K562 (cell line): Measurements from ENCODE around the gene ASPG. TPM values are rescaled to one million over a fixed set of nuclear protein-coding genes. Genes with fewer than 3 reads are reported as not detected.

Experiments
- ATAC-seq: fragments of 200-7000 bp; cut with Tn5 transposase; 3 replicates; pipeline ENCODE4 v1.9.1; 2020; ENCODE audit warnings: moderate library complexity
- BruUV-seq: library from RNA; stranded (reverse); fragments of 400-500 nt; replicated peaks from 2 replicates; lab custom pipeline; 2021; lab: Mats Ljungman, UMichigan
- CTCF ChIA-PET: fragments of 300-600 bp; formaldehyde crosslinking; extraction: SDS; loops from one replicate; lab custom pipeline; 2021; ENCODE audit warnings: low intra/inter-chr PET ratio; lab: Yijun Ruan, JAX
- POLR2A ChIA-PET: fragments of 300-600, 350-650 bp; sonication (Branson Sonifier 250); formaldehyde crosslinking; extraction: SDS; loops from one replicate; lab custom pipeline; 2021; ENCODE audit warnings: antibody characterized with exemption, inconsistent platforms; lab: Yijun Ruan, JAX
- DNase-seq, 4 experiments: peaks; one replicate each; pipeline versions ENCODE4 v3.0.0 to v3.0.0-alpha.2; 2011 to 2018; ENCODE audit warnings: low spot score in 3 of 4, mixed read lengths in 3 of 4; ENCODE audit errors: extremely low read depth in 1 of 4
- FAIRE-seq: peaks from 2 replicates; lab custom pipeline; 2011; peaks lifted over from hg19 to GRCh38; lab: Jason Lieb, UNC
- H2AFZ ChIP-seq: 2 replicates; pipeline ENCODE4 v1.6.0; 2011; ENCODE audit warnings: low read depth, low read length, control low read depth, inconsistent platforms
- H3K27ac ChIP-seq: fragments of 200-600 bp; 3 replicates; pipeline ENCODE4 v1.8.0; 2011; ENCODE audit warnings: low read depth, mild to moderate bottlenecking, control low read depth, inconsistent platforms, low read length, moderate library complexity, mixed read lengths; ENCODE audit errors: extremely low read depth
- H3K27me3 ChIP-seq, 2 experiments: fragments of 300-600 bp in 1 of 2; 2 replicates in 1 of 2; 3 replicates in 1 of 2; pipeline versions ENCODE4 v1.6.0 to v1.8.0; 2011; ENCODE audit warnings: inconsistent platforms in 2 of 2, low read length in 2 of 2, mild to moderate bottlenecking in 1 of 2, mixed read lengths in 1 of 2, moderate library complexity in 1 of 2; ENCODE audit not compliant: control insufficient read depth in 2 of 2, insufficient read depth in 2 of 2
- H3K36me3 ChIP-seq: fragments of 300-600 bp; 3 replicates; pipeline ENCODE4 v1.8.0; 2011; ENCODE audit warnings: mild to moderate bottlenecking, low read length, inconsistent platforms; ENCODE audit not compliant: control insufficient read depth, insufficient read depth
- H3K4me1 ChIP-seq, 2 experiments: fragments of 200-600 bp in 1 of 2; replicated peaks in 1 of 2; 2 replicates in 1 of 2; 3 replicates in 1 of 2; pipeline versions ENCODE4 v1.5.1 to v1.8.0; 2011; ENCODE audit warnings: inconsistent platforms in 2 of 2, low read length in 2 of 2, mild to moderate bottlenecking in 1 of 2, mixed read lengths in 1 of 2, moderate library complexity in 1 of 2; ENCODE audit not compliant: control insufficient read depth in 2 of 2, insufficient read depth in 2 of 2
- H3K4me2 ChIP-seq: 2 replicates; pipeline ENCODE4 v1.6.1; 2011; ENCODE audit warnings: low read length, control low read depth, inconsistent platforms, mixed read lengths; ENCODE audit not compliant: insufficient read depth
- H3K4me3 ChIP-seq: fragments of 200-600 bp; sonication (generic), shearing (Covaris generic); 2 replicates; pipeline ENCODE4 v1.5.1; 2016; ENCODE audit warnings: control low read depth, inconsistent platforms
- H3K79me2 ChIP-seq: fragments of 200-600 bp; 3 replicates; pipeline ENCODE4 v1.8.0; 2011; ENCODE audit warnings: low read length, inconsistent platforms; ENCODE audit not compliant: control insufficient read depth, insufficient read depth
- H3K9ac ChIP-seq, 2 experiments: 2 replicates each; pipeline versions ENCODE4 v1.6.0 to v1.6.1; 2011; ENCODE audit warnings: low read depth in 2 of 2, low read length in 2 of 2, control low read depth in 1 of 2, inconsistent platforms in 1 of 2, mild to moderate bottlenecking in 1 of 2, mixed read lengths in 1 of 2; ENCODE audit not compliant: insufficient read depth in 1 of 2
- H3K9me1 ChIP-seq: one replicate; pipeline ENCODE4 v1.6.0; 2011; ENCODE audit warnings: inconsistent platforms, mild to moderate bottlenecking, low read length, moderate library complexity; ENCODE audit not compliant: control insufficient read depth, insufficient read depth
- H3K9me3 ChIP-seq: replicated peaks from 2 replicates; pipeline ENCODE4 v1.5.1; 2011; ENCODE audit warnings: low read depth, low read length, inconsistent platforms; ENCODE audit not compliant: control insufficient read depth, insufficient read depth
- H4K20me1 ChIP-seq: replicated peaks from 2 replicates; pipeline ENCODE4 v1.6.1; 2011; ENCODE audit warnings: low read length, inconsistent platforms, mixed read lengths; ENCODE audit not compliant: control insufficient read depth, insufficient read depth
- ARHGAP35 ChIP-seq: fragments of 450-650 bp; IDR thresholded peaks from 2 replicates; pipeline ENCODE4 v1.6.1; 2018; ENCODE audit not compliant: partially characterized antibody
- CBX2 ChIP-seq: fragments of 200-600 bp; sonication (generic); IDR thresholded peaks from one replicate; pipeline ENCODE4 v1.6.1; 2012; ENCODE audit warnings: mild to moderate bottlenecking, low read length, inconsistent platforms; ENCODE audit not compliant: insufficient read depth, poor library complexity, severe bottlenecking
- CREM ChIP-seq: IDR thresholded peaks from 2 replicates; pipeline ENCODE4 v1.6.1; 2014; ENCODE audit warnings: antibody characterized with exemption, low read depth
- DPF2 ChIP-seq: fragments of 450-650 bp; IDR thresholded peaks from 2 replicates; pipeline ENCODE4 v1.6.1; 2016
- ETV6 ChIP-seq, 3 experiments: fragments of 150-350 bp in 1 of 3; sonication (generic) in 1 of 3; formaldehyde crosslinking in 1 of 3; IDR thresholded peaks; 2 replicates each; pipeline versions ENCODE4 v1.6.1 to v1.8.0; 2014 to 2022; ENCODE audit warnings: borderline replicate concordance in 2 of 3, low read depth in 2 of 3, antibody characterized with exemption in 1 of 3, low read length in 1 of 3, mild to moderate bottlenecking in 1 of 3, missing genetic modification reagents in 1 of 3
- FOXK2 ChIP-seq, 2 experiments: fragments of 450-650 bp; IDR thresholded peaks in 1 of 2; conservative IDR thresholded peaks in 1 of 2; 2 replicates each; pipeline ENCODE4 v1.6.1; 2016; ENCODE audit warnings: low read depth in 2 of 2, mild to moderate bottlenecking in 1 of 2
- HIVEP1 ChIP-seq: fragments of 250-450 bp; sonication (Bioruptor Pico); IDR thresholded peaks from 2 replicates; pipeline ENCODE4 v1.4.0; 2020; ENCODE audit warnings: mild to moderate bottlenecking
- KAT8 ChIP-seq: fragments of 450-650 bp; IDR thresholded peaks from 2 replicates; pipeline ENCODE4 v1.6.1; 2016; ENCODE audit warnings: low read depth, mild to moderate bottlenecking
- KDM1A ChIP-seq, 2 experiments: fragments of 450-650 bp; IDR thresholded peaks; 2 replicates each; pipeline ENCODE4 v1.6.1; 2016; ENCODE audit warnings: mild to moderate bottlenecking in 2 of 2
- MAFK ChIP-seq: IDR thresholded peaks from 2 replicates; pipeline ENCODE4 v1.6.1; 2011; ENCODE audit warnings: low read length, improper control_type of control experiment
- SAFB2 ChIP-seq: fragments of 200-400 bp; formaldehyde crosslinking; IDR thresholded peaks from 2 replicates; pipeline ENCODE4 v1.6.1; 2018; ENCODE audit warnings: borderline replicate concordance, low read length, low read depth, moderate library complexity; ENCODE audit not compliant: severe bottlenecking
- ZKSCAN1 ChIP-seq: fragments of 150-350 bp; IDR thresholded peaks from 2 replicates; pipeline ENCODE4 v1.6.1; 2016; ENCODE audit warnings: low read depth, low read length
- ZNF717 ChIP-seq: fragments of 250-450 bp; sonication (Bioruptor Pico); IDR thresholded peaks from 2 replicates; pipeline ENCODE4 v1.5.0; 2021
- WGBS: fragments of 100-300 bp; shearing (Covaris generic); methylation state at CpG from one replicate; pipeline ENCODE4 v1.1.6; 2016; ENCODE audit warnings: low coverage, mixed read lengths; ENCODE audit not compliant: insufficient coverage; ENCODE audit errors: missing lambda C conversion rate; 5-methylcytosine and 5-hydroxymethylcytosine counted together
- in situ Hi-C: fragments of 300-500 bp; cut with MboI; formaldehyde crosslinking; loops from 4 replicates; pipeline ENCODE4 v1.15.0; 2018; ENCODE audit warnings: inconsistent platforms, mixed read lengths
- intact Hi-C: fragments of 100-400 bp; cut with micrococcal nuclease; formaldehyde crosslinking; loops from 2 replicates; pipeline ENCODE4 v1.14.2; 2022
- polyA plus RNA-seq, 8 experiments: library from polyadenylated mRNA; depleted of rRNA in 4 of 8; stranded (reverse) in 5 of 8; unstranded in 3 of 8; fragments of >200 nt; fragmentation: Nextera tagmentation in 2 of 8; fragmentation: Illumina TruSeq in 1 of 8; extraction: Ambion mirVana in 2 of 8; extraction: Trizol in 1 of 8; gene quantifications; 2 replicates each; pipeline versions ENCODE4 v1.2.1 to v1.2.3, GENCODE V29; 2011 to 2014; ENCODE audit warnings: inconsistent platforms in 1 of 8, missing spikeins in 1 of 8
- total RNA-seq, 7 experiments: library from RNA; depleted of rRNA in 6 of 7; stranded (reverse); fragments of >200 nt in 6 of 7; fragmentation: Illumina TruSeq in 2 of 7; extraction: Trizol in 2 of 7; gene quantifications; 2 replicates each; pipeline versions ENCODE4 v1.2.1 to v1.2.3, GENCODE V29; 2011 to 2021; ENCODE audit warnings: low replicate concordance in 1 of 7

Gene ASPG
- total and polyA plus RNA-seq, 9 of the 15 experiments (the other 6 are each of a cell fraction or from before 2014, with no cell fraction given), result 0.18 TPM; not detected in 8

DNA sequence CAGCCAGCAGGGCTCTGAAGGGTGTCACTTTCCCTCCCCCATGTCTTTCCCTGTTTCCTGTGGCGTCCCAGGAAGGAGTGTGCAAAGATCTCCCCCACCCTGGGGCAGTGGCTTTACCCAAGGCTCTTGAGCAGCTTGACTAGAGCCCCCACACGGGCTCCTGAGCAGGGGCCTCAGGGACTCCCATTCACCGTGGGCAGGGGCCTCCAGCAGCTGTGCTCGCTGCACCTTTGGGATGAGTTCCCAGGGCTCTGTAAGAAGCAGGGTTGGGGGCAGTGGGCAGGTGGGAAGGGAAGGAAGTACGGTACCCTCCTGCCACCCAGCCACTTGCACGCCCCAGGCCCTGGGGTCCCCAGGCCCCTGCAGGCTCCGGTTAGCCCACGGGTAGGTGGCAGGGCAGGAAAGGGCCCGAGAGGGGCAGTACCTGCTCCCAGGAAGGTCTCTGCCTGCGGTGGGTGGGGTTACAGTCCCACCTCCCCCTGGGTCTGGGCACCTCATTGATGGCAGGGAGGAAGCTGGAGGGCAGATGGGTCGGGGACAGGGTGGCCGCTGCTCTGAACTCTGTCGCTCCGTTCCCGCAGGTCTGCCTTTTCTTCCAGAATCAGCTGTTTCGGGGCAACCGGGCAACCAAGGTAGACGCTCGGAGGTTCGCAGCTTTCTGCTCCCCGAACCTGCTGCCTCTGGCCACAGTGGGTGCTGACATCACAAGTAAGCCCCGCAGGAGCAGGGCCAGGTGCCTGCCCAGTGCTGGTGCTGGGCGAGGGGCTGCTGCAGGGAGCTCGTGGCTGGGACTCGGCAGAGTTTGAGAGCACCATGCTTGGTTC is 13.0 kb downstream of the ASPG start:
- CTCF ChIA-PET, result no interaction called here
- no peak for TF ChIP-seq DPF2
- Histone ChIP-seq H3K36me3 (no peaks in the 10 kb centered on the region), H3K4me2 (no peak overlapping the region), H3K27ac (no peak overlapping the region), H3K9me3 (no peaks in the 10 kb centered on the region), H3K9ac (no peak overlapping the region), H3K9me1 (no peaks in the 10 kb centered on the region), H2AFZ (no peak overlapping the region), H3K4me3 (no peak overlapping the region), H3K79me2 (no peaks in the 10 kb centered on the region), H3K4me1 (peaks cover 0 to 18% of the 10 kb centered on the region in 2 experiments; a peak in 2 of 5 replicates), H4K20me1 (no peaks in the 10 kb centered on the region), H3K27me3 (0 out of 5 replicates have a peak, but pooled peaks cover 0 to 12% of the 10 kb centered on the region in 2 experiments)
- intact Hi-C loops, result no loop called here
- FAIRE-seq (no peak), DNase-seq (no peak), ATAC-seq (no peak)
- in situ Hi-C loops, result no loop called here
- POLR2A ChIA-PET, result no interaction called here
- no TSS peak for BruUV-seq
- WGBS, result 2% methylated on average over 8 of the region's 25 CpGs

DNA sequence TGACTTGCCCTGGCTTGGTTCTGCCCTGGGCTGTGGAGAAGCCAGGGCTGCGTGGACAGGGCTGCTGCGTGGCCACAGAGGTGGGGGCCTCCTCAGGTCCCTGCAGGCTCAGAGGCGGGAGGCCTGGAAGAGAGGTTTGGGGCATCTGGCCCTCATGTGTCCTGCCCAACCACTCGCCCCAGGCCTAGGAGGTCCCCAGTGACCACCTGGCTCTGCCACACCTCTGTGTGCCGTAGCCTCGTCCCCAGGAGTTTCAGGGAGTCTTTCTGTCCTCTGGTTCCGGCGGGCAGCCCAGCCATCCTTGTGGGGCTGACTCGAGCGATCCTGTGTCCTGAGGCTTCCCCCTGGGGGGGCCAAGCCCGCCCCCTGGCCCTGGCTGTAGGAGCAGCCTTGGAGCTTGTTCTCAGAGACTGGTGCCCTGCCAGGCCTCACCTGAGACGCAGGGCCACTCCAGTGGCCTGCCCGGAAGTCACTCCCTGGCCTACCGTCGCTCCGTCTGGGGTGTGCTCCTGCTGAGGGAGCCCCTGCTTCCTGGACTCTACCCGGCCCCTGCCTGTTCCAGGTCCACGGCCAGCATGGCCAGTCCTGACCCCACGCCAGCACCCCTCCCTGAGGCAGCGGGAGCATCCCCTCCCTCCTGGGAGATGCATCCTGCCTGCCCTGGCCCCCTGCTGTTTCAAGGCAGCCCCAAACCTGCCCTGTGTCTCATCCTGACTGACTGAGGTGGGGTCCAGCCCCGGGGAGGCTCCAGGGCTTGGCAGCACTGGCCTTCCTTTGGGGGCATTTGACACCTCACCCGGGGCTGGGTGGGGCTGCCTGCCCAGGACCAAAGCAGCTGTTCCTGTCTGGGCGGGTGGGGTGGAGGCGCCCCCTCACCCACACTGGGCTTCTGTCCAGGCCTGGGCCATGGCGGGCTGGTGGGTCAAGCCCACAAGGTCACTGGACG is 13.9 kb downstream of the ASPG start:
- H3K9ac ChIP-seq, result no peak overlapping the region
- no TSS peak for BruUV-seq
- in situ Hi-C loops, result no loop called here
- TF ChIP-seq CBX2, result no peak
- TF ChIP-seq ARHGAP35, result no peak
- TF ChIP-seq SAFB2, result no peak
- TF ChIP-seq ETV6 (IDR thresholded peaks at IDR 0.05; ENCODE audit: borderline replicate concordance in 1 of 2, low read depth in 2 of 2, low read length in 1 of 2), result no peak
- TF ChIP-seq ETV6 (CRISPR knock-in tag; IDR thresholded peaks at IDR 0.05; ENCODE audit: borderline replicate concordance), result no peak
- TF ChIP-seq HIVEP1, result no peak
- TF ChIP-seq FOXK2 (conservative IDR thresholded peaks at IDR 0.05 in 1 of 2, IDR thresholded peaks at IDR 0.05 in 1 of 2; ENCODE audit: low read depth in 2 of 2), result no peak
- TF ChIP-seq KAT8, result no peak
- no peak for TF ChIP-seq ZKSCAN1
- no peak for TF ChIP-seq MAFK
- no peak for TF ChIP-seq CREM
- TF ChIP-seq ZNF717 (CRISPR knock-in tag), result no peak
- TF ChIP-seq KDM1A (IDR thresholded peaks at IDR 0.05), result no peak

More for the DNA sequence above, 13.9 kb downstream of the ASPG start:
- DNase-seq (no peak), FAIRE-seq (no peak), ATAC-seq (no peak)
- ChIA-PET POLR2A (interaction anchor here (0.5 kb wide), 1 partner anchor 179 kb away, joined by 3 read pairs; no protein-coding TSS in a partner anchor), CTCF (no interaction called here)
- H2AFZ ChIP-seq, result no peak overlapping the region
- peaks cover 0 to 14% of the 10 kb centered on the region in 2 experiments; a peak in 1 of 5 replicates for H3K27me3 ChIP-seq
- intact Hi-C loops, result no loop called here
- H3K36me3 ChIP-seq, result no peaks in the 10 kb centered on the region
- 3% methylated on average over 13 of the region's 26 CpGs for WGBS
- H3K4me2 ChIP-seq, result no peak overlapping the region
- no peaks in the 10 kb centered on the region for H4K20me1 ChIP-seq
- no peak overlapping the region for H3K4me3 ChIP-seq
- H3K79me2 ChIP-seq, result no peaks in the 10 kb centered on the region
- no peak overlapping the region for H3K27ac ChIP-seq
- H3K9me3 ChIP-seq, result no peaks in the 10 kb centered on the region
- H3K4me1 ChIP-seq, result peaks cover 0 to 13% of the 10 kb centered on the region in 2 experiments; a peak in 2 of 5 replicates
- H3K9me1 ChIP-seq, result no peaks in the 10 kb centered on the region
